CD4-positive, CD25-positive, alpha-beta regulatory T cell (primary cell): ENCODE measurements around the gene MAN2C1. TPM values are rescaled to one million over a fixed set of nuclear protein-coding genes. Genes with fewer than 3 reads are reported as not detected.
"Not testable (repeated sequence)": the region's sequence is repeated elsewhere in the genome, so short reads cannot be mapped to it uniquely, and the experiment has no call there.

Experiments used
- ATAC-seq, 2 donors: fragments of 150-1000 bp; cut with Tn5 transposase; one replicate each; pipeline ENCODE4 v1.10.0; 2021; ENCODE audit warnings: low read depth in 2 of 2, moderate number of reproducible peaks in 2 of 2, moderate library complexity in 1 of 2
- DNase-seq, 3 donors: peaks; one replicate each; pipeline versions ENCODE4 v3.0.0 to v3.0.0-alpha.2; 2012 to 2022; ENCODE audit warnings: mixed read lengths in 1 of 3
- H3K27ac ChIP-seq: one replicate; pipeline ENCODE4 v1.7.0; 2013; ENCODE audit warnings: mild to moderate bottlenecking, low read length; ENCODE audit not compliant: insufficient read depth, poor library complexity, severe bottlenecking
- H3K27me3 ChIP-seq: one replicate; pipeline ENCODE4 v1.7.0; 2013; ENCODE audit warnings: low read length; ENCODE audit not compliant: control insufficient read depth, insufficient read depth
- H3K36me3 ChIP-seq: one replicate; pipeline ENCODE4 v1.7.0; 2013; ENCODE audit warnings: mild to moderate bottlenecking, low read length, moderate library complexity; ENCODE audit not compliant: control insufficient read depth, insufficient read depth
- H3K4me1 ChIP-seq: 2 replicates; pipeline ENCODE4 v1.7.0; 2013; ENCODE audit warnings: mild to moderate bottlenecking, low read length; ENCODE audit not compliant: insufficient read depth, control insufficient read depth, poor library complexity, severe bottlenecking
- H3K4me3 ChIP-seq: one replicate; pipeline ENCODE4 v1.7.0; 2013; ENCODE audit warnings: low read depth, mild to moderate bottlenecking, low read length, moderate library complexity
- H3K9me3 ChIP-seq, 2 experiments: 1 replicate in 1 of 2; 2 replicates in 1 of 2; pipeline ENCODE4 v1.7.0; 2013; ENCODE audit warnings: low read length in 2 of 2, mild to moderate bottlenecking in 1 of 2, moderate library complexity in 1 of 2; ENCODE audit not compliant: control insufficient read depth in 2 of 2
- H3K27ac Mint-ChIP-seq, 3 donors: one replicate each; pipeline ENCODE4 v1.8.0; 2020 to 2022; ENCODE audit warnings: mild to moderate bottlenecking in 3 of 3, mixed read lengths in 3 of 3, moderate library complexity in 2 of 3
- H3K27me3 Mint-ChIP-seq: one replicate; pipeline ENCODE4 v1.8.0; 2022; ENCODE audit warnings: mild to moderate bottlenecking, mixed read lengths
- H3K36me3 Mint-ChIP-seq: one replicate; pipeline ENCODE4 v1.8.0; 2020; ENCODE audit warnings: mixed read lengths
- H3K4me1 Mint-ChIP-seq, 4 donors: one replicate each; pipeline ENCODE4 v1.8.0; 2020 to 2022; ENCODE audit warnings: mixed read lengths in 4 of 4, mild to moderate bottlenecking in 1 of 4
- H3K4me3 Mint-ChIP-seq, 4 donors: one replicate each; pipeline ENCODE4 v1.8.0; 2020 to 2022; ENCODE audit warnings: mild to moderate bottlenecking in 4 of 4, mixed read lengths in 4 of 4, moderate library complexity in 3 of 4
- H3K9me3 Mint-ChIP-seq, 7 donors: one replicate each; pipeline ENCODE4 v1.8.0; 2020 to 2022; ENCODE audit warnings: mixed read lengths in 7 of 7, mild to moderate bottlenecking in 3 of 7, moderate library complexity in 2 of 7
- polyA plus RNA-seq, 4 donors: library from polyadenylated mRNA; unstranded; fragments of 300-500 nt; fragmentation: Illumina TruSeq; gene quantifications; one replicate each; pipeline ENCODE4 v1.2.3, GENCODE V29; 2021
- total RNA-seq: library from RNA; stranded (reverse); gene quantifications from one replicate; pipeline ENCODE4 v1.2.3, GENCODE V29; 2022

The MAN2C1 gene
- total and polyA plus RNA-seq, 5 donors from 2014 or later = 21.4 to 353 (median 30.7) TPM

- no peaks in the 10 kb centered on the region for H3K27me3 Mint-ChIP-seq
- Histone ChIP-seq H3K9me3 (no peaks in the 10 kb centered on the region), H3K4me3 (no peak overlapping the region), H3K27me3 (no peaks in the 10 kb centered on the region), H3K27ac (no peak overlapping the region), H3K36me3 (peaks cover 5% of the 10 kb centered on the region), H3K4me1 (peaks cover 17% of the 10 kb centered on the region)
- DNase-seq = no peak
- peak overlapping the region in 2 of 3 donors; percentile 43 to 69 for H3K27ac Mint-ChIP-seq
- peaks cover 5 to 33% (median 20%) of the 10 kb centered on the region in 4 donors for H3K4me1 Mint-ChIP-seq
- H3K4me3 Mint-ChIP-seq = peak overlapping the region in 1 of 4 donors; percentile 47
- ATAC-seq = no peak
- H3K36me3 Mint-ChIP-seq = peaks cover 10% of the 10 kb centered on the region
- H3K9me3 Mint-ChIP-seq = peaks cover 0 to 2% (median 0%) of the 10 kb centered on the region in 7 donors
These were observed 29.7 kb downstream of the MAN2C1 start for GRCh38 chr15:75338661-75339240.

DNA sequence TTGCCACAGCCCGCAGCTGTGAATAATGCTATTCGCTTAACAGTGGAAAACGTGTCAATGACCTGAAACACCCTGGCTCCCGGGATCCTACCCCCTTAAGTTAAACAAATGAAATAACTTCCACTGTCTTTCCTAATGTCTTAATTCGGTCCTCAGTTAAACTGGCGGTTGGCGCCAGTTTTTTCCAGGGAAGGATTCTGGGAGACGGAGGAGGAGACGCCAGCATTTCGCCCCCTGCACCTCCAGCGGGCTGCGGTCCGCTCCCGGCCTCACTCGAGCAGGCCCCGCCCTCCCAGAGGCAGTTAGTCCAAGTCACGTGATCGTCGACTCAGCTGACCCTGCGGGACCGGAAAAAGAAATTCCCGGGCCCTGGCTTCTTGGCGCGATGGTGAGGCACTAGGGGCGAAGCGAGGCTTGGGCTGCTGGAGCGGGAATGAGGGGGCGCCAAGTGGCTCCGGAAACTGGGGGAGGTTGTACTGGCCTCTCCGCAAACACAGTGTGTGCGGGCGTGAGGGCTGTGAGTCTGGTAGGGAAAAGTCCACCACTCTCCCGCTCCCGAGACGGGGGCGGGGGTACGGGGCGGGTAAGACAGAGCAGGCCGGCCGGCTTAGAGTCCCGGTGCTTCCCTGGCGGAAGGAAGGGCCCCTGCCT is 32.6 kb downstream of the MAN2C1 start, which contains the start of gene COMMD4:
COMMD4 (plus strand) TSS at position 359 of the 651 bp plus-strand sequence; CDS start at position 386, 27 bp downstream.
- peaks cover 3% of the 10 kb centered on the region for H3K36me3 ChIP-seq
- no peaks in the 10 kb centered on the region for H3K9me3 ChIP-seq
- H3K4me3 ChIP-seq = peak within 1 kb of the TSS; percentile 74
- peaks cover 5% of the 10 kb centered on the region for H3K36me3 Mint-ChIP-seq
- H3K4me1 ChIP-seq = peaks cover 17% of the 10 kb centered on the region
- H3K4me1 Mint-ChIP-seq = peaks cover 5 to 33% (median 20%) of the 10 kb centered on the region in 4 donors
- no peaks in the 10 kb centered on the region for H3K27me3 Mint-ChIP-seq
- DNase-seq = peak; percentile 42 to 85 (median 59)
- peak; percentile 58 to 67 for ATAC-seq
- peaks cover 0 to 2% (median 0%) of the 10 kb centered on the region in 7 donors for H3K9me3 Mint-ChIP-seq
- peak within 1 kb of the TSS; percentile 87 to 97 (median 92) for H3K4me3 Mint-ChIP-seq
- H3K27ac ChIP-seq = peak within 1 kb of the TSS; percentile 23
- peak within 1 kb of the TSS; percentile 92 to 99 (median 92) for H3K27ac Mint-ChIP-seq
- no peaks in the 10 kb centered on the region for H3K27me3 ChIP-seq

DNA sequence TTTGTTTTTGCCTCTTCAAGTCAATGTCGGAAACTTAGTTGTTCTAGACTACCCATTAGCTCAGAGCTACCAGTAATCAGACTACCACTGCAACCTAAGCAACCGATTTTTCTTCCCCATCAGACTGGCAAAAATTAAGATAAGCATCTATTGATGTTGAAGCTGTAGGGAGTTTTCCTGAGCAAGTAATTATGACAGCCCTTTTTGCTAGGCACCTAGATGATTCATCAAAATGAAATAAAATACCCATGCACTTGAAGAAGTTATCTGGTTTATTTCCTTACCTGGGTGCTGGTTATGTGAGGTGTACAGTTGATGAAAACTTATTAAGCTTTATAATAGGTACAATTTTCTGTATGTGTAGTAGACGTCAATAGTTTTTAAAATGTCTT is 33.1 kb downstream of the MAN2C1 start:
- Histone ChIP-seq H3K27ac (no peak overlapping the region), H3K9me3 (no peaks in the 10 kb centered on the region), H3K36me3 (peaks cover 3% of the 10 kb centered on the region), H3K4me1 (peaks cover 17% of the 10 kb centered on the region), H3K4me3 (peak overlapping the region; percentile 74), H3K27me3 (no peaks in the 10 kb centered on the region)
- Mint-ChIP-seq H3K27me3 (no peaks in the 10 kb centered on the region), H3K9me3 (peaks cover 0 to 2% (median 0%) of the 10 kb centered on the region in 7 donors), H3K4me3 (peak overlapping the region; percentile 87 to 97 (median 92)), H3K27ac (peak overlapping the region; percentile 43 to 92 (median 92)), H3K36me3 (peaks cover 5% of the 10 kb centered on the region), H3K4me1 (peaks cover 5 to 33% (median 20%) of the 10 kb centered on the region in 4 donors)
- ATAC-seq (no peak), DNase-seq (no peak)

- ATAC-seq, H3K36me3 Mint-ChIP-seq, H3K4me3 ChIP-seq, H3K36me3 ChIP-seq, H3K27ac ChIP-seq, DNase-seq, H3K27ac Mint-ChIP-seq, H3K27me3 ChIP-seq, H3K9me3 Mint-ChIP-seq, H3K27me3 Mint-ChIP-seq, H3K9me3 ChIP-seq: not testable (repeated sequence)
- peak overlapping the region in 1 of 4 donors; percentile 97 for H3K4me3 Mint-ChIP-seq
- peaks cover 17% of the 10 kb centered on the region for H3K4me1 ChIP-seq
- H3K4me1 Mint-ChIP-seq = peaks cover 5 to 28% (median 19%) of the 10 kb centered on the region in 4 donors
These were observed 34.6 kb downstream of the MAN2C1 start for GRCh38 chr15:75333654-75334419.

DNA sequence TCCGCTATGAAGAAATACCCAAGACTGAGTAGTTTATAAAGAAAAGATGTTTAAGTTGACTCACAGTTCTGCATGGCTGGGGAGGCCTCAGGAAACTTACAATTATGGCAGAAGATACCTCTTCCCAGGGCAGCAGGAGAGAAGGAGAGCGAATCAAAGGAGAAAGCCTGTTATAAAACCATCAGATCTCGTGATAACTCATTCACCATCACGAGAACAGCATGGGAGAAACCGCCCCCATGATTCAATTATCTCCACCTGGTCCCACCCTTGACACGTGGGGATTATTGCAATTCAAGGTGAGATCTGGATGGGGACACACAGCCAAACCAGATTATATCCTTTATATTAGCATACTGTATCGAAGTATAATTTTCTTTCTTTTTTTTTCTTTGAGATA is 36.3 kb downstream of the MAN2C1 start:
- not testable (repeated sequence) for H3K27me3 Mint-ChIP-seq, H3K27ac Mint-ChIP-seq, H3K27ac ChIP-seq, H3K9me3 Mint-ChIP-seq, H3K36me3 Mint-ChIP-seq, H3K27me3 ChIP-seq, ATAC-seq, H3K4me3 ChIP-seq, H3K9me3 ChIP-seq, H3K36me3 ChIP-seq, DNase-seq
- peaks cover 16% of the 10 kb centered on the region for H3K4me1 ChIP-seq
- Mint-ChIP-seq H3K4me1 (peaks cover 5 to 19% (median 15%) of the 10 kb centered on the region in 4 donors), H3K4me3 (peak overlapping the region in 1 of 4 donors; percentile 11)

DNA sequence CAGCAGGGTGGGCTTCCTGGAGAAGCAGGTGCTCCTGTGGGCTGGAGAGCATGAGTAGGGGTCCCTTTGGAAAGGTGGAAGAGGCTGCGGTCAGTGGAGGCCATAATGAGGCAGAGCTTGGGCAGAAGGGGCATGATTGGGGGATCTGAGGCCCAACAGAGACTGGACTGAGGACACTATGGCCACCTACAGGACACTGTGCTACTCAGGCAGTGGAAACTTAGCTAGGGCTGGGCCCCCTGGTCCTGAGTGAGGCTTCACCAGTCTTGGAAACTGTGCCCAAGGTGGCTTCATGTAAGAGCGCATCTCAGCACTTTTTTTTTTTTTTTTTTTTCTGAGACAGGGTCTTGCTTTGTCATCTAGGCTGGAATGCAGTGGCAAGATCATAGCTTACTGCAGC is 38.8 kb downstream of the MAN2C1 start:
- Histone ChIP-seq H3K4me1 (no peaks in the 10 kb centered on the region), H3K9me3 (no peaks in the 10 kb centered on the region), H3K36me3 (no peaks in the 10 kb centered on the region), H3K27me3 (no peaks in the 10 kb centered on the region), H3K27ac (no peak overlapping the region), H3K4me3 (no peak overlapping the region)
- no peak overlapping the region for H3K27ac Mint-ChIP-seq
- no peaks in the 10 kb centered on the region for H3K9me3 Mint-ChIP-seq
- no peak overlapping the region for H3K4me3 Mint-ChIP-seq
- DNase-seq (no peak), ATAC-seq (no peak)
- no peaks in the 10 kb centered on the region for H3K27me3 Mint-ChIP-seq
- H3K36me3 Mint-ChIP-seq = no peaks in the 10 kb centered on the region
- no peaks in the 10 kb centered on the region for H3K4me1 Mint-ChIP-seq

DNA sequence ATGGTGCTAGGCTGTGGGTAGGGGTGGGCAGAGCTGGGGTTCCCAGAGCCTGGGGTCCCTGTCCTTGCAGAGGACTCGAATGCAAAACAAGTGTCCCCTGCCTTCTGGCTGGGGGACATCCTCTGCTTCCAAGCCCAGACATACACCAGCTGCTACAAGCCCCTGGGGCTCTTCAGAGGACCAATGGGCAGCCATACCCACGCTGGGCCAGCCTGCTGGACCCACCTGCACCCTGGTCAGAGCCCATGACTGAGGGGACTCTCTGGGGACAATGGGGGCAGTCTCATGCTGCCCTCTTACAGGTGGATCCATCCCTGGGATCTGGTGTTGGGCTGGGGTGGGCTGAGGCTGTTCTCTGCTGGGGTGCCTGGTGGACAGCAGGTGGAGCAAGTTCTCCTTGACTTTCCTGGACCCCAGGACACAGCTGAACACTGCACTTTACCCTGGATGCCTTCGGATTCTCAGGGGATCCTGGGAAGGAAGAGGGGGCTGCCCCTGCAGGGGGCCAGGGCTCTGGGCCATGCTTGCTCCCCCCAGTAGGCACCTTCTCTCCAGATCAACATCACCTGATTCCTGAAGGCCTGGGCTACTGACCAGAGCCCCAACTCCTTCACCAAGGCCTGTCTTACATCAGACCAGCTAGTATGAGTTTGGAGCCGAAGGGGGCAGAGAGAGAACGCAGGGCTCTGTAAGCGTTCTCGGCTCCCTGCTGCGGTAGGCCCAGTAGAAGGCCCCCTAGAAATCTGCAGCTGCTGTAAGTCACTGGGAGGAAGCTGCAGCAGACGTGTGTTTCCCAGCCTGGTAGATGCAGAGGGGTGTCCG is 39.7 kb downstream of the MAN2C1 start:
- no peak overlapping the region for H3K27ac Mint-ChIP-seq
- H3K36me3 Mint-ChIP-seq = no peaks in the 10 kb centered on the region
- no peaks in the 10 kb centered on the region for H3K4me1 ChIP-seq
- no peak overlapping the region for H3K4me3 Mint-ChIP-seq
- no peak overlapping the region for H3K4me3 ChIP-seq
- H3K9me3 ChIP-seq = no peaks in the 10 kb centered on the region
- DNase-seq (no peak), ATAC-seq (no peak)
- no peak overlapping the region for H3K27ac ChIP-seq
- no peaks in the 10 kb centered on the region for H3K27me3 ChIP-seq
- no peaks in the 10 kb centered on the region for H3K4me1 Mint-ChIP-seq
- no peaks in the 10 kb centered on the region for H3K27me3 Mint-ChIP-seq
- no peaks in the 10 kb centered on the region for H3K36me3 ChIP-seq
- no peaks in the 10 kb centered on the region for H3K9me3 Mint-ChIP-seq
